HG03159 (cell line): ENCODE results near the gene HDGFL2.

Source experiments
- ATAC-seq: cut with Tn5 transposase; IDR thresholded peaks from one replicate; pipeline ENCODE4 v1.9.1; 2021; ENCODE audit warnings: mild to moderate bottlenecking, moderate library complexity; ENCODE audit not compliant: unreplicated experiment

The HDGFL2 gene

GRCh38 chr19:4472174-4472974, at the start of gene HDGFL2:
TSS of gene HDGFL2 (plus strand) at chr19:4472297. CDS start at chr19:4472351, 54 bp downstream.
- ATAC-seq, result no peak

- no peak for ATAC-seq
These were observed 48.5 kb upstream of the HDGFL2 start for GRCh38 chr19:4423416-4424126.

- ATAC-seq, result no peak
These were observed 46.6 kb upstream of the HDGFL2 start for GRCh38 chr19:4425537-4425936.

- no peak for ATAC-seq
These were observed 43.6 kb upstream of the HDGFL2 start for GRCh38 chr19:4428326-4428975.

GRCh38 chr19:4429256-4429655, 42.8 kb upstream of the HDGFL2 start:
- ATAC-seq, result no peak

- no peak for ATAC-seq
These were observed 42.3 kb upstream of the HDGFL2 start for GRCh38 chr19:4429771-4430171.

GRCh38 chr19:4430760-4431159, 41.3 kb upstream of the HDGFL2 start:
- no peak for ATAC-seq

- no peak for ATAC-seq
These were observed 40.8 kb upstream of the HDGFL2 start for GRCh38 chr19:4431296-4431695.

- ATAC-seq, result no peak
These were observed 40.1 kb upstream of the HDGFL2 start for GRCh38 chr19:4431808-4432674.

GRCh38 chr19:4432918-4433506, 39.1 kb upstream of the HDGFL2 start:
- ATAC-seq, result no peak

- no peak for ATAC-seq
These were observed 37.7 kb upstream of the HDGFL2 start for GRCh38 chr19:4434391-4434790.

- no peak for ATAC-seq
These were observed 35.9 kb upstream of the HDGFL2 start for GRCh38 chr19:4436231-4436630.

GRCh38 chr19:4437103-4437502, 35.0 kb upstream of the HDGFL2 start:
- no peak for ATAC-seq

GRCh38 chr19:4439243-4439642, 32.9 kb upstream of the HDGFL2 start:
- no peak for ATAC-seq

- ATAC-seq, result no peak
These were observed 29.9 kb upstream of the HDGFL2 start for GRCh38 chr19:4441994-4442818.

GRCh38 chr19:4442819-4443146, 29.3 kb upstream of the HDGFL2 start:
- no peak for ATAC-seq

- ATAC-seq, result no peak
These were observed 28.9 kb upstream of the HDGFL2 start for GRCh38 chr19:4443188-4443587.

GRCh38 chr19:4443966-4444764, 27.9 kb upstream of the HDGFL2 start:
- ATAC-seq, result no peak
